ENCODE measurements around the gene GRB7. TPM values are rescaled to one million over a fixed set of nuclear protein-coding genes. Genes with fewer than 3 reads are reported as not detected.

Gene GRB7
- total RNA-seq, 5 donors from 2014 or later (not counting 1 experiment from before 2014, with no cell fraction given): 0.19 to 0.41 (median 0.30) TPM; not detected in 2

DNA sequence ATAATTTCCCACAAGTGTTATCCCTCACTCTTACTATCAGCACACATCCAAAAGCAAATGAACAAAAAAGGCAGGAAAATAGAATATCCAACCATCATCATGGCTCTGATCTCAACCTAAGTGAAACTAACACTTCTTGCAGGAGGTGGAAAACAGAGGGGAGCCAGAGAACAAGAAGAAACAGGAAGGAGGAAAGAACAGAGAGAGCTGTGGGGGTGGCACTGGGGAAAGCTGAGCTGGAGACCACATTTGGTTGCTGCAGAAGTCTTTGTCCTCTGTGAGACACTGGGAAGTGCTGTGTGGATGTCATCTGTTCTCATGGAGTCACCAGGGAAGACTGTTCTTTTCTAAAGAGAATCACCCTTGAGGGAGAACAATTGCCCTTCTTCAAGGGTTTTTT is 34.7 kb downstream of the GRB7 start:
- peak overlapping the region; percentile 6 to 38 for H3K4me3 ChIP-seq (ENCODE audit: control insufficient read depth in 1 of 2, extremely low read depth in 1 of 2, low read length in 1 of 2)
- POLR2A ChIA-PET: interaction anchor here in 1 of 2 donors (0.6 kb wide), 1 partner anchor 12 kb away, joined by 6 read pairs; no protein-coding TSS in a partner anchor
- peak in 1 of 35 experiments; percentile 59 for DNase-seq

DNA sequence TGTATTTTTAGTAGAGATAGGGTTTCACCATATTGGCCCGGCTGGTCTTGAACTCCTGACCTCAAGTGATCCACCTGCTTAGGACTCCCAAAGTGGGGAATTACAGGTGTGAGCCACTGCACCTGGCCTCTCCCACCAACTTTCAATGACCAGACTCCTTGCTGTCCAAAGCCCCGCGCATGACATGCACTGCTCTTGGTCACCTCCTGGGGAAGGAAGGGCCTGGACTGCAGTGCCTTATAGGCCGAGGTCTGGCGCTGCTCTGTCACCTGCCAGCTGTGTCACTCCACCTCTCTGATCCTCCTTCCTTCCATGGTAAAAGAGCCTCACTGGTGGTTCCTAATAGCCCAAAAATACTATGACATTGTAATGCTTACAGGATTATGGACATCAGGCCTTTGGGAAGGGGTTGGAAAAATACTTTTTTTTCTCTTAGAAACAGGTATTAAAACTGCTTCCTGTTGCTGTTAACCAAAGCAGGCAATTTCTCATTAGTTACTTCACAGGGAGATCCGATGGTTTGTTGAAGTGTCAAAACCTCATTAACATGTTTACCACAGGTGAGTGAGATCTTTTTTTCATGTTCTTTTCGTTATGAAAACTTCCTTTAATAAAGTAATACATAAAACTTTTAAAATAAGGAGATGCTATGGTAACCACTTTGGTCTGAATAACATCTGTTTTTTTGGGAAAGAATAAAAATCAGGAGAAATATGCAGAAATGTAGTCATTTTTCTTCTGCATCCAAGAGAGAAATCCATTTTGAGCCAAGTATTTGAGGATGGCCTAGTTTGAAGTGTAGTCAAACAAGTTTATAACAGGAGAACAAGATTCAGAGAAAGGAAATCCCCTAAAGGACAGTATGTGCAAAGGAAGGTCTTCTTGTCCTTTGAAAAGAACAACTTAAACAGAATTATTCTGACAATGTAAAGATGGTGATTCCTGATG is 35.5 kb downstream of the GRB7 start:
- Mint-ChIP-seq H3K4me3 (peak overlapping the region; percentile 58 to 79 (median 60)), H3K9me3 (no peaks in the 10 kb centered on the region), H3K36me3 (peaks cover 46% of the 10 kb centered on the region), H3K4me1 (peaks cover 95 to 100% (median 96%) of the 10 kb centered on the region in 3 donors), H3K27me3 (no peaks in the 10 kb centered on the region), H3K27ac (peak overlapping the region; percentile 98 to 99)
- Histone ChIP-seq H3K4me1 (ENCODE audit: control insufficient read depth in 1 of 2, extremely low read depth in 1 of 2, insufficient read depth in 2 of 2, low read length in 2 of 2) (peaks cover 66 to 81% of the 10 kb centered on the region in 2 experiments), H3K27me3 (replicated peaks in 1 of 2; ENCODE audit: control insufficient read depth in 2 of 2, extremely low read depth in 1 of 2, insufficient read depth in 2 of 2, low read length in 1 of 2) (no peaks in the 10 kb centered on the region), H3K27ac (ENCODE audit: low read length) (peak overlapping the region; percentile 91), H3K9me3 (no peaks in the 10 kb centered on the region), H3K4me3 (ENCODE audit: control insufficient read depth in 1 of 2, extremely low read depth in 1 of 2, low read length in 1 of 2) (peak overlapping the region in 1 of 2 donors; percentile 67), H3K36me3 (ENCODE audit: control insufficient read depth in 2 of 2, extremely low read depth in 1 of 2, insufficient read depth in 1 of 2, low read length in 1 of 2) (peaks cover 0 to 27% of the 10 kb centered on the region in 2 donors)
- no peak for ATAC-seq (replicated peaks in 1 of 4)
- 40% methylated on average over 1 of the region's 7 CpGs for WGBS (ENCODE audit: insufficient coverage)
- POLR2A ChIA-PET: interaction anchor here in 1 of 2 donors (0.6 kb wide), 1 partner anchor 13 kb away, joined by 6 read pairs; no protein-coding TSS in a partner anchor
- CTCF ChIA-PET: interaction anchor here (0.6 to 1.0 kb wide), 3 partner anchors 16 to 88 kb away, joined by 3 to 6 read pairs (median 3); no protein-coding TSS in a partner anchor
- DNase-seq: peak in 1 of 35 experiments; percentile 71

More for the DNA sequence above, 34.7 kb downstream of the GRB7 start:
- peak overlapping the region; percentile 98 to 99 for H3K27ac Mint-ChIP-seq
- CTCF ChIA-PET: interaction anchor here in 1 of 2 donors (1.0 kb wide), 1 partner anchor 89 kb away, joined by 3 read pairs; no protein-coding TSS in a partner anchor
- H3K36me3 ChIP-seq (ENCODE audit: control insufficient read depth in 2 of 2, extremely low read depth in 1 of 2, insufficient read depth in 1 of 2, low read length in 1 of 2): peaks cover 0 to 36% of the 10 kb centered on the region in 2 donors
- H3K27me3 Mint-ChIP-seq: no peaks in the 10 kb centered on the region
- no peak for ATAC-seq (replicated peaks in 1 of 4)
- H3K27ac ChIP-seq (ENCODE audit: low read length): peak overlapping the region; percentile 91
- peak overlapping the region; percentile 60 to 79 (median 70) for H3K4me3 Mint-ChIP-seq
- no peaks in the 10 kb centered on the region for H3K9me3 ChIP-seq
- peaks cover 74 to 76% of the 10 kb centered on the region in 2 experiments for H3K4me1 ChIP-seq (ENCODE audit: control insufficient read depth in 1 of 2, extremely low read depth in 1 of 2, insufficient read depth in 2 of 2, low read length in 2 of 2)
- no peaks in the 10 kb centered on the region for H3K27me3 ChIP-seq (replicated peaks in 1 of 2; ENCODE audit: control insufficient read depth in 2 of 2, extremely low read depth in 1 of 2, insufficient read depth in 2 of 2, low read length in 1 of 2)
- H3K36me3 Mint-ChIP-seq: peaks cover 48% of the 10 kb centered on the region
- H3K9me3 Mint-ChIP-seq: no peaks in the 10 kb centered on the region
- peaks cover 96 to 100% (median 96%) of the 10 kb centered on the region in 3 donors for H3K4me1 Mint-ChIP-seq

DNA sequence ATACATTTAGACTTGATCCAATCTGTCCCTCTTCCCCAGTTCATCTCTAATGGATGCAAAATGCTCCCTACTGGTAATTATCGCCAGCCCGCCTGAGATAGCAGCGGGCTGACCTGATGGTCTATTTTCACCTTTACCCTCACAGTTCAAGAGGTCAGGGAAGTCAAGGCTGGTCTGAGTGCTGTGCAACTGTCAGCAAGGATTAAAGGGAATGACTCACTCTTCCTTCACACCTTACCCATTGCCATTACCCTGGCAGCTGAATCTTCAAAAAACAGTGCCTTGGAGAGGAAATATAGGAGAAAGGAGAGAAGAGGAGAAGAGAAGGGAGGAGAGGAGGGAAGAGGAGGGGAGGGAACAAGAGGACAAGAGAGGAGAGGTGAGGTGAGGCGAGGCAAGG is 36.3 kb downstream of the GRB7 start:
- Histone ChIP-seq H3K27me3 (replicated peaks in 1 of 2; ENCODE audit: control insufficient read depth in 2 of 2, extremely low read depth in 1 of 2, insufficient read depth in 2 of 2, low read length in 1 of 2) (no peaks in the 10 kb centered on the region), H3K36me3 (ENCODE audit: control insufficient read depth in 2 of 2, extremely low read depth in 1 of 2, insufficient read depth in 1 of 2, low read length in 1 of 2) (peaks cover 0 to 21% of the 10 kb centered on the region in 2 donors), H3K4me3 (ENCODE audit: control insufficient read depth in 1 of 2, extremely low read depth in 1 of 2, low read length in 1 of 2) (peak overlapping the region in 1 of 2 donors; percentile 67), H3K27ac (ENCODE audit: low read length) (peak overlapping the region; percentile 91), H3K4me1 (ENCODE audit: control insufficient read depth in 1 of 2, extremely low read depth in 1 of 2, insufficient read depth in 2 of 2, low read length in 2 of 2) (peaks cover 69 to 75% of the 10 kb centered on the region in 2 experiments), H3K9me3 (no peaks in the 10 kb centered on the region)
- CTCF ChIA-PET: interaction anchor here (0.6 to 0.7 kb wide), 2 partner anchors 16 to 18 kb away, joined by 3 to 6 read pairs; no protein-coding TSS in a partner anchor
- DNase-seq (peak in 1 of 35 experiments; percentile 53), ATAC-seq (replicated peaks in 1 of 4) (no peak)
- no peaks in the 10 kb centered on the region for H3K27me3 Mint-ChIP-seq
- H3K9me3 Mint-ChIP-seq: no peaks in the 10 kb centered on the region
- peak overlapping the region; percentile 93 to 99 for H3K27ac Mint-ChIP-seq
- peaks cover 95 to 100% (median 96%) of the 10 kb centered on the region in 3 donors for H3K4me1 Mint-ChIP-seq
- WGBS (ENCODE audit: insufficient coverage): no CpG with 5 or more reads among the region's 4 CpGs
- POLR2A ChIA-PET: no interaction called here
- peaks cover 41% of the 10 kb centered on the region for H3K36me3 Mint-ChIP-seq
- H3K4me3 Mint-ChIP-seq: peak overlapping the region; percentile 75 to 84 (median 79)

DNA sequence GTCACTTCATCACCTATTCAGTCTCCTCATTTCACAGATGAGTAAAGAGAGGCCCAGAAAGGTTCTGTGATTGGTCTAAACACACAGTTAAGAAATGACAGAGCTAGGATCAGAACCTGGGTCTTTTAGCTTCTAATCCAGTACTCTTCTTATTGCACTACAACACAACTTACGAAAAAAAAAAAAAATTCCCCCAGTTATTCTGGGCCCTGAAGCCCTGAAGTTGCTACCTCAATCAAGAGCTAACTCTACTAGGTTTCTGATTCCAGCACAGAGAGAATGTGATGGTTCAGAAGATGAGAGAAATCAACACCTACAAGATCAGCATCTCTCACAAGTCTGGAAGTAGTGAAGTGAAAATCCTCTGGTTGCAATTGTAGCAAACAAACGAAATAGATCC is 37.3 kb downstream of the GRB7 start:
- no CpG with 5 or more reads among the region's 2 CpGs for WGBS (ENCODE audit: insufficient coverage)
- Histone ChIP-seq H3K4me3 (ENCODE audit: control insufficient read depth in 1 of 2, extremely low read depth in 1 of 2, low read length in 1 of 2) (peak overlapping the region in 1 of 2 donors; percentile 67), H3K27ac (ENCODE audit: low read length) (peak overlapping the region; percentile 91), H3K36me3 (ENCODE audit: control insufficient read depth in 2 of 2, extremely low read depth in 1 of 2, insufficient read depth in 1 of 2, low read length in 1 of 2) (peaks cover 2 to 13% of the 10 kb centered on the region in 2 donors), H3K27me3 (replicated peaks in 1 of 2; ENCODE audit: control insufficient read depth in 2 of 2, extremely low read depth in 1 of 2, insufficient read depth in 2 of 2, low read length in 1 of 2) (no peaks in the 10 kb centered on the region), H3K4me1 (ENCODE audit: control insufficient read depth in 1 of 2, extremely low read depth in 1 of 2, insufficient read depth in 2 of 2, low read length in 2 of 2) (peaks cover 65 to 69% of the 10 kb centered on the region in 2 experiments), H3K9me3 (no peaks in the 10 kb centered on the region)
- ChIA-PET POLR2A (interaction anchor here (0.5 to 0.9 kb wide), 7 partner anchors 16 to 96 kb away, joined by 3 to 6 read pairs (median 4); no protein-coding TSS in a partner anchor), CTCF (interaction anchor here (0.6 to 2.9 kb wide), 6 partner anchors 14 to 183 kb away, joined by 3 to 8 read pairs (median 5); no protein-coding TSS in a partner anchor)
- H3K4me1 Mint-ChIP-seq: peaks cover 91 to 96% (median 91%) of the 10 kb centered on the region in 3 donors
- peak overlapping the region; percentile 79 to 86 (median 84) for H3K4me3 Mint-ChIP-seq
- ATAC-seq (replicated peaks in 1 of 4) (no peak), DNase-seq (peak in 1 of 35 experiments; percentile 50)
- H3K9me3 Mint-ChIP-seq: no peaks in the 10 kb centered on the region
- peak overlapping the region; percentile 93 to 99 for H3K27ac Mint-ChIP-seq
- H3K27me3 Mint-ChIP-seq: no peaks in the 10 kb centered on the region
- H3K36me3 Mint-ChIP-seq: peaks cover 39% of the 10 kb centered on the region

DNA sequence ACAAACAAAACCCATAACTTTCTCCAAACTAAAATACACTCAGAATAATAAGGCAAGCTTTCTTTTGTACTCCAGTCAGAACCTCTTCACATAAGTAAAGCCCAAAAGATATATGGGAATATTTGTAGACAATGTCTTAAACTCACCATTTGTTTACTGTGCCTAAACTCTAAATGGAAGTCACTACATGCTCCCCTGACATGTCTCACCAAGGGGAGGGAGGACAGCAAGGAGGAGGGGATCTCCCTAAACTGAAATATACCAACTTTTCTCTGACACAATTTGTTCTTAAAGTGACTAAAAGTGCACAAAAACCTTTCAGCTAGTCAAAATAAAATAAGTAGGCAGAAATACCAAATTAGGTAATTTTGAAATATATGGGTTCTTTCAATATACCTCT is 38.5 kb downstream of the GRB7 start:
- peaks cover 33% of the 10 kb centered on the region for H3K36me3 Mint-ChIP-seq
- POLR2A ChIA-PET: interaction anchor here in 1 of 2 donors (1.0 kb wide), 1 partner anchor 37 kb away, joined by 4 read pairs; no protein-coding TSS in a partner anchor
- H3K4me1 Mint-ChIP-seq: peaks cover 88 to 93% (median 88%) of the 10 kb centered on the region in 3 donors
- H3K9me3 ChIP-seq: no peaks in the 10 kb centered on the region
- CTCF ChIA-PET: interaction anchor here (0.6 to 2.9 kb wide), 8 partner anchors 17 to 1480 kb away, joined by 3 to 8 read pairs (median 4); partner anchors contain the start of gene IKZF3 (in 1 of the 2)
- H3K9me3 Mint-ChIP-seq: no peaks in the 10 kb centered on the region
- H3K27ac ChIP-seq (ENCODE audit: low read length): peak overlapping the region; percentile 91
- H3K27me3 Mint-ChIP-seq: no peaks in the 10 kb centered on the region
- DNase-seq (peak in 2 of 35 experiments; percentile 15 to 56), ATAC-seq (replicated peaks in 1 of 4) (peak in 2 of 4 experiments; percentile 42 to 46)
- H3K36me3 ChIP-seq (ENCODE audit: control insufficient read depth in 2 of 2, extremely low read depth in 1 of 2, insufficient read depth in 1 of 2, low read length in 1 of 2): peaks cover 2 to 13% of the 10 kb centered on the region in 2 donors
- peak overlapping the region; percentile 79 to 86 (median 84) for H3K4me3 Mint-ChIP-seq
- peak overlapping the region; percentile 5 to 67 for H3K4me3 ChIP-seq (ENCODE audit: control insufficient read depth in 1 of 2, extremely low read depth in 1 of 2, low read length in 1 of 2)
- no peaks in the 10 kb centered on the region for H3K27me3 ChIP-seq (replicated peaks in 1 of 2; ENCODE audit: control insufficient read depth in 2 of 2, extremely low read depth in 1 of 2, insufficient read depth in 2 of 2, low read length in 1 of 2)
- H3K27ac Mint-ChIP-seq: peak overlapping the region; percentile 93 to 99
- H3K4me1 ChIP-seq (ENCODE audit: control insufficient read depth in 1 of 2, extremely low read depth in 1 of 2, insufficient read depth in 2 of 2, low read length in 2 of 2): peaks cover 58 to 69% of the 10 kb centered on the region in 2 experiments

Measured in T-cell (primary cell).